Peyer's patch (tissue), 4 donors: ENCODE data around the gene E2F2.

Source experiments
- CTCF ChIP-seq, 6 experiments: fragments of 450-650 bp in 4 of 6; fragments of 200-600 bp in 2 of 6; sonication (generic) in 1 of 6; IDR thresholded peaks; one replicate each; pipeline ENCODE4 v1.5.1; 2017 to 2019; ENCODE audit warnings: antibody characterized with exemption in 6 of 6, mild to moderate bottlenecking in 3 of 6, moderate library complexity in 1 of 6
- POLR2A ChIP-seq, 2 donors: fragments of 450-650 bp; IDR thresholded peaks; one replicate each; pipeline ENCODE4 v1.5.1; 2017; ENCODE audit warnings: antibody characterized with exemption in 2 of 2, mild to moderate bottlenecking in 2 of 2, moderate library complexity in 2 of 2

GRCh38 chr1:23509896-23510295 lies 21.1 kb downstream of the E2F2 start:
- TF ChIP-seq POLR2A (IDR thresholded peaks at IDR 0.05) (no peak), CTCF (IDR thresholded peaks at IDR 0.05) (no peak)
